ENCODE measurements around the gene MC1R.
A peak's percentile ranks its signal among the peaks of the same experiment; 100 is the strongest.
"Not testable (repeated sequence)": the region's sequence is repeated elsewhere in the genome, so short reads cannot be mapped to it uniquely, and the experiment has no call there.

MC1R gene

GRCh38 chr16:89906140-89907025, 12.3 kb upstream of the MC1R start:
- H3K9me3 Mint-ChIP-seq, result no peaks in the 10 kb centered on the region
- no peak for DNase-seq

GRCh38 chr16:89907055-89907814, 11.4 kb upstream of the MC1R start:
- DNase-seq (no peak), ATAC-seq (peak; percentile 37)
- H3K9me3 Mint-ChIP-seq, result no peaks in the 10 kb centered on the region
- no peak overlapping the region for H3K4me3 Mint-ChIP-seq
- H3K27ac Mint-ChIP-seq, result peak overlapping the region in 1 of 2 donors; percentile 31
- H3K4me1 Mint-ChIP-seq, result peaks cover 11% of the 10 kb centered on the region
- no peaks in the 10 kb centered on the region for H3K27me3 Mint-ChIP-seq

More at GRCh38 chr16:89906140-89907025, 12.3 kb upstream of the MC1R start:
- Mint-ChIP-seq H3K4me3 (no peak overlapping the region), H3K4me1 (peaks cover 11% of the 10 kb centered on the region), H3K27me3 (no peaks in the 10 kb centered on the region), H3K27ac (peak overlapping the region in 1 of 2 donors; percentile 31)
- peak; percentile 27 for ATAC-seq

GRCh38 chr16:89908236-89908635, 10.4 kb upstream of the MC1R start:
- no peak for ATAC-seq
- peak overlapping the region in 1 of 2 donors; percentile 54 for H3K27ac Mint-ChIP-seq
- peaks cover 11% of the 10 kb centered on the region for H3K4me1 Mint-ChIP-seq
- H3K9me3 Mint-ChIP-seq, result no peaks in the 10 kb centered on the region
- H3K27me3 Mint-ChIP-seq, result no peaks in the 10 kb centered on the region
- DNase-seq, result no peak
- no peak overlapping the region for H3K4me3 Mint-ChIP-seq

- Mint-ChIP-seq H3K27ac (peak overlapping the region; percentile 46 to 63), H3K4me3 (no peak overlapping the region), H3K4me1 (peaks cover 11% of the 10 kb centered on the region), H3K27me3 (no peaks in the 10 kb centered on the region), H3K9me3 (no peaks in the 10 kb centered on the region)
- ATAC-seq (peak; percentile 80), DNase-seq (peak; percentile 68)
Observed at GRCh38 chr16:89909777-89910716, 8.6 kb upstream of the MC1R start.

- Mint-ChIP-seq H3K4me3 (no peak overlapping the region), H3K4me1 (peaks cover 11% of the 10 kb centered on the region), H3K9me3 (no peaks in the 10 kb centered on the region), H3K27ac (peak overlapping the region in 1 of 2 donors; percentile 19), H3K27me3 (no peaks in the 10 kb centered on the region)
- DNase-seq (no peak), ATAC-seq (no peak)
Observed at GRCh38 chr16:89910717-89911354, 7.8 kb upstream of the MC1R start.

- no peaks in the 10 kb centered on the region for H3K27me3 Mint-ChIP-seq
- peak overlapping the region in 1 of 2 donors; percentile 93 for H3K27ac Mint-ChIP-seq
- DNase-seq, result no peak
- no peak overlapping the region for H3K4me3 Mint-ChIP-seq
- peaks cover 11% of the 10 kb centered on the region for H3K4me1 Mint-ChIP-seq
- no peaks in the 10 kb centered on the region for H3K9me3 Mint-ChIP-seq
- ATAC-seq, result no peak
Observed at GRCh38 chr16:89911375-89911774, 7.3 kb upstream of the MC1R start.

GRCh38 chr16:89912143-89912542, 6.5 kb upstream of the MC1R start:
- peaks cover 11% of the 10 kb centered on the region for H3K4me1 Mint-ChIP-seq
- no peak for ATAC-seq
- no peaks in the 10 kb centered on the region for H3K27me3 Mint-ChIP-seq
- H3K27ac Mint-ChIP-seq, result no peak overlapping the region
- no peak overlapping the region for H3K4me3 Mint-ChIP-seq
- H3K9me3 Mint-ChIP-seq, result no peaks in the 10 kb centered on the region
- DNase-seq, result no peak

- no peak overlapping the region for H3K4me3 Mint-ChIP-seq
- H3K27ac Mint-ChIP-seq, result no peak overlapping the region
- H3K27me3 Mint-ChIP-seq, result peaks cover 1% of the 10 kb centered on the region
- peaks cover 15% of the 10 kb centered on the region for H3K4me1 Mint-ChIP-seq
- H3K9me3 Mint-ChIP-seq, result no peaks in the 10 kb centered on the region
- no peak for DNase-seq
- no peak for ATAC-seq
Observed at GRCh38 chr16:89912627-89913026, 6.0 kb upstream of the MC1R start.

GRCh38 chr16:89913408-89914387, 5.0 kb upstream of the MC1R start:
- Mint-ChIP-seq H3K4me3 (no peak overlapping the region), H3K27ac (peak overlapping the region in 1 of 2 donors; percentile 71), H3K9me3 (no peaks in the 10 kb centered on the region), H3K4me1 (peaks cover 26% of the 10 kb centered on the region), H3K27me3 (peaks cover 12% of the 10 kb centered on the region)
- ATAC-seq (no peak), DNase-seq (no peak)

GRCh38 chr16:89914642-89915285, 3.9 kb upstream of the MC1R start:
- H3K4me3 Mint-ChIP-seq, ATAC-seq, DNase-seq, H3K9me3 Mint-ChIP-seq, H3K27ac Mint-ChIP-seq: not testable (repeated sequence)
- H3K27me3 Mint-ChIP-seq, result peaks cover 22% of the 10 kb centered on the region
- H3K4me1 Mint-ChIP-seq, result peaks cover 34% of the 10 kb centered on the region

GRCh38 chr16:89915303-89916232, 3.1 kb upstream of the MC1R start:
- peaks cover 34% of the 10 kb centered on the region for H3K4me1 Mint-ChIP-seq
- peaks cover 30% of the 10 kb centered on the region for H3K27me3 Mint-ChIP-seq
- H3K27ac Mint-ChIP-seq, result no peak overlapping the region
- no peak overlapping the region for H3K4me3 Mint-ChIP-seq
- H3K9me3 Mint-ChIP-seq, result no peaks in the 10 kb centered on the region
- no peak for DNase-seq
- no peak for ATAC-seq

GRCh38 chr16:89917773-89918452, 749 bp upstream of the MC1R start:
- peaks cover 57% of the 10 kb centered on the region for H3K4me1 Mint-ChIP-seq
- no peaks in the 10 kb centered on the region for H3K9me3 Mint-ChIP-seq
- ATAC-seq, result peak; percentile 87
- peak overlapping the region; percentile 80 to 85 for H3K4me3 Mint-ChIP-seq
- peaks cover 54% of the 10 kb centered on the region for H3K27me3 Mint-ChIP-seq
- peak overlapping the region in 1 of 2 donors; percentile 57 for H3K27ac Mint-ChIP-seq
- DNase-seq, result peak; percentile 80 to 87
